HG03095 (cell line): ENCODE results near the gene SIGLEC5.

Experiments
- ATAC-seq: cut with Tn5 transposase; IDR thresholded peaks from one replicate; pipeline ENCODE4 v1.9.1; 2021; ENCODE audit warnings: moderate library complexity; ENCODE audit not compliant: unreplicated experiment

The SIGLEC5 gene

DNA sequence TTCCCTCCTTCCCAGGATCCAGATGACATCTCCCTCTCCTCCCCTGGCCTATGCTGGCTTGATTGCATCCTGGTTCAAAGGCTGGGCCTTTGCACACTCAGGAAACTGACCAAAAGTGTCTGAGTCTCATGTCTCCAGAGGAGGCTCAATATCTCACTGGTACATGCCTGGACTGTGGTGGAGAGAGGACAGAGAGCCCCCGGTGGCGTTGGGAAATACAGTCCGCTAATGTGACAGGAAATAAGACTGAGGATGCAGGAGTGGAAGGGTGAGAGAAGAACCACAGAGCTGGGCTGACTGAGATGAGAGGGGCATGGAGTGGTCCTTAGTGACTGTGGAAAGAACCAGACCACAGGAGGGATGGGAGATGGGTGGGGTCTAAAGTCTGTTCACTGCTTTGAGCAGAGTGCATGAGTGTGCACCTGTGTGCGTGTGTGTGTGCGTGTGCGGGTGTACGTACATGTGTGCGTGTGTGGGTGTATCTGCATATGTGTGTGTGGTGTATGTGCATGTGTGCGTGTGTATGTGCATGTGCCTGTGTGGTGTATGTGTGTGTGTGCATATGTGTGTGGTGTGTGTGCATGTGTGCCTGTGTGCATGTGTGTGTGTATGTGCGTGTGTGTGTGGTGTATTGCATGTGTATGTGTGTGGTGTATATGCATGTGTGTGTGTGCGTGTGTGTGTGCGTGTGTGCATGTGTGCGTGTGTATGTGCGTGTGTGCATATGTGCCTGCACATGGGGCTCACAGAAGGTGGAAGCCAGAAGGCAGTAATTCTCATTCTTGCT, 1.9 kb downstream of the SIGLEC5 start:
- ATAC-seq = no peak

DNA sequence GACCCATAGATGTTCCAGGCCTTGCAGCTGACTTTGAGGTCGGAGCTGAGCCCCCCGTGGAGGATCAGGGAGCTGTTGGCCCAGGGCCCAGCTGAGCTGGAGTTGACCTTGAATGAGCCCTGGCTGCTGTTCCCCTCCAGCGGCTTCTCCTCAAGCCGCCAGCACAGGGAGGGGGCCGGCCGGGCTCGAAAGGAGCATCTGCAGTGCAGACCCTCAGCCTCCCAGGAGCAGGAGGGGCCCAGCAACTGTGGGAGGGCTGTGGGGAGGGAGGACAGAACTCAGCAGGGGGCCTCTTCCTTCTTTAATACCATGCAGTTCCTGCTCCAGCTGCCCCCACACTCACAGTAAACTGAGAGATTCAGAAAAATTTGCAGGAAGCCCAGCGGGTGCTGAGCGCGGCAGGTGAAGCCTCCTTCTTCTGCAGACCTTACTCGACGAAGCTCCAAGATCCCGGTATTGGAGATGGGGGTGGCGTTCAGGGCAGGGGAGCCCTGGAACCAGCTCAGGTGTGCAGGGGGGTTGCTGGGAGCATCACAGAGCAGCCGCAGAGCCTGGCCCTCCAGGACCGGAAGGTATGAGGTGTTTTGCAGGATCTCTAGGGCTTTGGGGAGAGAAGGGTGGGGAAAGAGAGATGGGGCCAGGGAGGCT, 2.6 kb downstream of the SIGLEC5 start:
- ATAC-seq = no peak

DNA sequence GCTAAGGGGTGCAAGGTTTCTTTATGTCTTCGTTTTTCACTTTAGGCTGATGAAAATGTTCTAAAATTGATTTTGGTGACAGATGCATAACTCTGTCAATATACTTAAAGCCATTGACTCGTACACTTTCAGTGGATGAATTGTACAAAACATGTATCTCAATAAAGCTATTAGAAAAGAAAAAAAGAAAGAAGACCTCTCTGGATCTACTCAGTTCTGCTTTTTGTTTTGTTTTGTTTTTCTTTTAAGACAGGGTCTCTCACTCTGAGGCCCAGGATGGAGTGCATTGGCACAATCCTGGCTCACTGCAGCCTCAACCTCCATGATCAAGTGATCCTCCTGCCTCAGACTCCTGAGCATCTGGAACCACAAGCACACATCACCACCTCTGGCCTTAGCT, 3.5 kb downstream of the SIGLEC5 start:
- ATAC-seq = no peak

DNA sequence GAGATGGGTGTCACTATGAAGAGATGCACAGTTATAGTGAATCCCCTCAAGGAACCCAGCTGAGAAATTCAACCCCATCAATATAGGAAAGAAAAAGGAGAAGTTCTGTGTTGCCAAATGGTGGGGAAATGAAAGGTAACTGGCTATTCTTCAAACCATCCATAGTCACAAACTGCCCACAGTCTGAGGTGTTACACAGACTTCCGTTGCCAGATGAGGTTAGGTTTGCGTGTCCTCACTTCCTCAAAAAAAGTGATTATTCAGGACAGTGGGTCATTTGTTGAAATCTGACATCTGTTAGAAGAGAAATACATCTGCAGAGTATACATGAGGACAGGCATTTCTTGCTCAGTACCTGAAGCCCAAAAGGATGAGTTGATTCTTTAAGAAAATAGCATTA, 9.0 kb downstream of the SIGLEC5 start:
- ATAC-seq = no peak

DNA sequence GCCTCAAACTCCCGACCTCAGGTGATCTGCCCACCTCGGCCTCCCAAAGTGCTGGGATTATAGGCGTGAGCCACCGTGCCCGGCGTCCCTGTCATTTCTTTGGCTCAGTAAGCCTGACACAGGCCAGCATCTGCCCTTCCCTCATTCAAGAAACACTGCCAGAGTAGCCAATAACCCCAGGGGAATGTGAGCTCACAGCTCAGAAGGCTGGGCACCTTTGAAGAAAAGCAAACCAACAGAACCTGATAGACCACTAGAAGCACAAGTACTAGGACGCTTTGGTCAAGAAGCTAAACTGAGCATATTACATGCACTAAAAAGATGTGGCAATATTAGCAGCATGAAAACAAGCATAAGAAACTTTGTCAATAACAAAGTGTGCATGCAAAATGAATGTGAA, 14.2 kb downstream of the SIGLEC5 start:
- ATAC-seq = no peak

DNA sequence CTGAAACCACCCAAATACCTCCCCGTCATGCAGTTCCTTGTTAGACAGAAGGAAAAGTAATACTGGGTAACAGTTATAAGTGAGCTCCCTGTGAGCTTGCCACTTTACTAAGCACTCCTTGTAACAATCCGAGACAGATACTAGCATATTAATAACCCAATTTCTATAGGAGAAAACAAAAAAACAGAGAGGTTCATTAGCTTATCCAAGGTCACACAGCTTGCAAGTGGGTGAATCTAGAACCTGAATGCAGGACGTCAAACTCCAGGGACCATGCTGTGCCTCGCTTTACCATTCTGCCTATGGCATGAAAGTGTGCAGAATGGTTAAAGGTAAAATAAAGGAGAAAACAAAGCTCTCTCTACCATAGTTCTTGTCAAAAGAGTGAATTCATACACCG, 15.4 kb downstream of the SIGLEC5 start:
- no peak for ATAC-seq

DNA sequence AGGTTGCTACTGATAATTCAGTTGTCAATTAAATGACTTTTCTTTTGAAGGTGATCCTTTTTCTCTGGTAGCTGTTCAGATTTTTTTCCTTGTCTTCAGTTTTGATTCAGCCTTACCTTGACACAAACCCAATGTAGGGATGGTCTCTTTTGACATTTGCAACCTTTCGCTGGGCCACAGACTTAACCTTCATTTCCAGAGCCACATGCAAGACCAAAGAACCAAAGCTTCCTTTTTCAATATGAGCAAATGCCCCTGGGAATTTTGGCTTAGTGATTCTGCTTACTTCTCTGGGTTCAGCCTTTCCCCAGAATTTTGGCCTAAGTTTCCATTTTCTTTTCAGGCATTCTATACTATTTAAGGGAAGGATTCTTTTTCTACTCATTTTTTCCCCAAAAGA, 19.6 kb downstream of the SIGLEC5 start:
- no peak for ATAC-seq

DNA sequence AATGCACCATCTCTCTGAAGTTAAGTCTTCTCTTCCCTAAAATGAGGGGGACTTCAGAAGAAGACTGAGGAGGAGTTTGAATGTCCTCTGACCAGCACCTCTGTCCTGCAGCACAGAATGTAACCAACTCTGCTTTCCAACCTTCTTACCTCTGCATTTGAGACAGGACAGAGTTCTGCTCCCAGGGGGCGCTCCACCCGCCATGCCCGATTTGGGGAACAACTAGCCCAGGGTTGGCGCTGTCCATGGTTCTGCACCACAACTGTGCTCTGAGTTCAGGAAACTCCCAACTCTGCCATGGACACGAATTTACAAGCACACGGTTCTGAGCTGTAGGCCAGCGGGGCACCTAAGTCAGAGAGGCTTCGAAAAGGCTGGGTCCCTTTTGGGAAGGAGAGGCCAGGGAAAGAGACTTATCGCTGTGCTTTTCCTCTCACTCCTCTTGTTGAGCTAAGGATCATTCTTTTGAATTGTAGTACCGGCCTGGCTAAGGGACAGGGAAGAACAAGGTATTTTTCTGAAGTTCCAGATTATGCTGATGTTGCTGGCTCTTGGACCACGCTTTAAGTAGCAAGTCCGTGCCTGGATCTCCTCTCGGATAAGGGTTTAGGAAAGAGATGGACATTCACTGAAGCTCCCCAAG, 22.2 kb downstream of the SIGLEC5 start:
- no peak for ATAC-seq

DNA sequence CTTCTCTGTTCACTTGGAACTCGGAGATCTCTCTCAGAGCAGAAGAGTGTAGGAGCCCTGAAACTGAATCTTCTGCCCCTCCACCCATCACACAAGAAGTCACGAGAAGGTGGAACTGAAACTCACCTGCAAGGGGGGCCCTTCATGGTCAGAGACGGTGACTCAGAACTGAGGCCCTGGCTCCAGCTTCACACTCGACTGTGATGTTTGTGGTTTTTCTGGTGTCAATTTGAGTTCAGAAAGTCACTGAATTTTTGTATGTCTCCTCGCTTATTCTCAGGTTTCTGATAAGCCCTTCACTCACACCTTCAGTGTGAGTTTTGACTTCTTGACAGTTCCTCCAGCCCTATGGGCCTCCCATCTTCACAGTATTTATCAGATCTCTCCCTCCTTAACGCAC, 23.1 kb downstream of the SIGLEC5 start:
- peak; percentile 85 for ATAC-seq

DNA sequence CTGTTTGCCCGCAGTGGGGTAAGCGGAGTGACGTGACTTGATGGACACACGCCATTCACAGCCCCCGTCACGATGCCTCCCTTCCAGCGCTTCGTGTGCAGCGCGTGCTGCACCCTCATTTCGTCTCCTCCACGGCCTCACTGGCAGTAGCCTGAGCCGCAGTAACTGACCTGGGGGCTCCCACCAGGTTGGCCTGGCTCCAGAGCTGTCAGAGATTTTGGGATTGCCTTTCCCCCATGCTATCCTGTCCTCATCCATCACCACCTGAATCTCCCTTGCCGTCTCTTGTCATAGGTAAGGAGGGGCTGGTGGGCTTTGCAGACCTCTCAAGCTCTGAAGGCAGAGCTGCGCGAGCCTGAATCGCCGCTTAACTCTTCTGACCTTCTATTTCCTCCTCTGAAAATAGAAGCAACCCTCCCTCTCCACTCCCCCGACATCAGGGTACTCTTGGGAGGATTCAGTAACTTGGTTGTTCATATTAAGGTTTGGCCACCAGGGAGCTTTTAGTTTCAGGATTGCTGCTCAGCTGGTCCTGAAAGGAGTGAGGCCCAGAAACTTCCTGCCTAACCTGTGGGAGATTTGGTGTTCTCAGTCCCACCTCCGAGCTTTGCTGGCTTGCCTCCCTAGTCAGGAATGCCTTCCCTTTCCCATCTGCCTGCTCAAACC, 27.9 kb downstream of the SIGLEC5 start:
- ATAC-seq = no peak

DNA sequence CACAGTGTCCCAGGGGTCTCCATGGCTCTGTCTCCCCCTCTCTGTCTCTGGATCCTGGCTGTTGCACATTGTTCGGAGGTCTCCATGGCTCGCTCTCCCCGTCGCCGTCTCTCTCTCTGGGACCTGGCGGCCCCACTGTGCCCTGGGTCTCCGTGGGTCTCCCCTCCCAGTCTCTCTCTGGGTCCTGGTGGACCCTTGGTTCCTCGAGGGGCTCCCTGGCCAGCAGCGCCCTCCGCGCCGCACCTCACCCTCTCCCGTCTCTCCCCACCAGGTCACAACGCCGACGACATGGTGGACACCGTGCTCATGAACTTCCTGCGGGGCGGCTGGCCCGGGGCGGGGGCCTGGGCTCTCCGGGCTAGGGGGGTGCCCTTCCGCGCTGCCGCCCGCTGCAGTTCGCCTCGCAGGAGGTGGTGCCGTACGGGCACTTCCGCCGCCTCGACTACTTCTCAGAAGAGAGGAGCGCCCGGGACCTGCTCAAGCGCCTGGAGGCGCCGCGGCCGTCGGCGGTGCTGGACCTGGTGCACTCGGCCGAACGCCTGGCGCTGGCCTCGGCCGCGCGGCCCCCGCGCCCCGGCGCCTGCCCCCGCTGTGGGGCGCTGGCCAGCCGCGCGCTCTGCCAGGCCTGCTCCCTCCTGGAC, 29.1 kb downstream of the SIGLEC5 start:
- ATAC-seq = no peak

DNA sequence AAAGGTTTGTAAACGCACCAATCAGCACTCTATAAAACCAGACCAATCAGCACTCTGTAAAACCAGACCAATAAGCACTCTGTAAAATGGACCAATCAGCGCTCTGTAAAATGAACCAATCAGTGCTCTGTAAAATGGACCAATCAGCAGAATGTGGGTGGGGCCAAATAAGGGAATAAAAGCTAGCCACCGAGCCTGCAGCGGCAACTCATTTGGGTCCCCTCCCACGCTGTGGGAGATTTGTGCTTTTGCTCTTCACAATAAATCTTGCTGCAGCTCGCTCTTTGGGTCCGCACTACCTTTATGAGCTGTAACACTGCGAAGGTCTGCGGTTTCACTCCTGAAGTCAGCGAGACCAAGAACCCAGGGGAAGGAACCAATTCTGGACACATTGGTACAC, 31.1 kb downstream of the SIGLEC5 start:
- ATAC-seq = no peak

DNA sequence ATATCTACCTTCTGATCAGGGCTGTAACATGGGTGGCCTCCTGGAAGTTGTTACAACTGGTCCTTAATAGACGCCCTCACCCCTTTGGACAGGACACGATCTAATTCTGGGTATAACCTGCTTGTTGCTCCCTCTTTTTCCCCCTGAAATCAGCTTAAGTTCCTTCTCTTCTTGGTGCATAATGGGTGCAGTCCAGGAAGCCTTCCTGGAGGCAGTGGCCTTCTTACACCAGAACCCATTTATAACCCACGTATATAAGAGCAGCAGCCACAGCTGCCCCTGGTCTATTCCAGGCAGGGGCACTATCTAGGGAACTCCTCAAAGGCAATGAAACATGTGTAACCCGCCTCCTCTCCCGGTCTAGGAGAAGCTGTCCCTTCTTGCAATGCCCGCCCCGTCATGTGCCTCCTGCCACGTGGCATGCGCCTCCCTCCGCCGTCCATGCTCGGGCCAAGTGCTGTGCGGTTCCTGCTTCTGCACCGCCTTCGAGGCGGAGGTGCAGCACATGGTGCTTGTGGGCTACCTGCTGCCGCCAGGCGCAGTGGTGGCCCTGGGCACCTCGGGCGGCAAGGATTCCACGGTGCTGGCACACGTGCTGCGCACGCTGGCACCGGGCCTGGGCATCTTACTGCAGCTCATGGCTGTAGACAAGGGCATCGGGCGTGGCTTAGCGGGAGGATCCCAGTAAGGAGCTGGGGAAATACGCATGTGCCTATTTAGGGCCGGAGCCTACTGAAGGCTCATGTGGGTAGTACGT, 31.9 kb downstream of the SIGLEC5 start:
- ATAC-seq = no peak

DNA sequence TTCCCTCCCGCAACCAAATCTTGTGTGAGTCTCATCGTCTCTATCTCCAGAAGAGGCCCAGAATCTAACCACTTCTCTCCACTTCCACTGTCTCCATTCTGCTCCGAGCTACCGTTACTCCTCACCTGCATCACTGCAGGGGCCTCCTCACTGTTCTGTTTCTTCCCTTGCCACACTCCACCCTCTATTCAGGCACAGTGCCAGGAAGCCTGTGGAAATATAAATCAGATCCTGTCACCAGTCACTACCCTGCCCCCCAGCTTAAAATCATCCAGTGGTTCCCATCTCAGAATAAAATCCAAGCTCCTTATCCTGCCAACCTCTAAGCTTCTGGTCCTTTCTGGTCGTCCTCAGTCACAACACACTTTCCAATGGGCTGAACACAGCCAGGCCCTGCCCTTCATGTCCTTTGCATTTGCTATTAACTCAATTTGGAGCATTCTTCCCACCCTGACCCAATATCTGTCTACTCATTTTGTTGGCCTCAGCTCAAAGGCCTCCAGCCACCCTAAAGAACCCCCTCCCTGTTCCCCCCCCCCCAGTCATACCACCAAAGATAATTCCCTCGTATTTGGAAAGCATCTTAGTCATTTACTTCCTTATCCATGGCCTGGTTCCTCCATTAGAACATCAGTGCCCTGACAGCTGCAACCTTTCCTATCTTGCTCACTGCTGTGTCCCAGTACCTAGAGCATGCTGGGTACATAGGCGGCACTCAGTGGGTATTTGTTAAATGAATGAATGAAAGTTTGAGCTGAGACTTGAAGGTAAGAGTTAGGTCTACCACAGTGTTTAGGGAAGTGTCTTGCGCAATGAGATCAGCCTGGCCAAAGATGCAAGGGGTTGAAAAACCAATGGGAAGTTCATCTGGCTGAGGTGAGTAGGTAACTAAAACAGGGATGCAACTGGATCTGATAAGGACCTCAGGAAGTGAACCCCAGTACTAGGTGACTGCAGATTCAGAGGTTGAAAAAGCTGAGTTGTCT, 34.7 kb downstream of the SIGLEC5 start:
- no peak for ATAC-seq

DNA sequence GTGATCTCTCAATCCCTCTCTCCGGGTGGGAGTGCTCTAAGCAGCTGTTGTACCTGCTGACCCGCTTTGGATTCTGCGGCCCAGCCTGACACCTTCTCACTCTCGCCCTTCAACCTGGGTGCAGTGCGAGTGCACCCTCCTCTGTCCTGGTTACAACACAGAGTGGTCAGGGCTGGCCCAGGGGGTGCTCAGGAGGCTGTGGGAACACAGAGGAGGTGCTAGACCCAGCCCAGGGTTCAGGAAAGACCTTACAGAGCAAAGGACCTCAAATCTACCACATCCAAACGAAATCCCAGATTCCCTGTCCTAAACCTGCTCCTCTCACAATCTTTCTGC, 35.5 kb downstream of the SIGLEC5 start:
- ATAC-seq = no peak

DNA sequence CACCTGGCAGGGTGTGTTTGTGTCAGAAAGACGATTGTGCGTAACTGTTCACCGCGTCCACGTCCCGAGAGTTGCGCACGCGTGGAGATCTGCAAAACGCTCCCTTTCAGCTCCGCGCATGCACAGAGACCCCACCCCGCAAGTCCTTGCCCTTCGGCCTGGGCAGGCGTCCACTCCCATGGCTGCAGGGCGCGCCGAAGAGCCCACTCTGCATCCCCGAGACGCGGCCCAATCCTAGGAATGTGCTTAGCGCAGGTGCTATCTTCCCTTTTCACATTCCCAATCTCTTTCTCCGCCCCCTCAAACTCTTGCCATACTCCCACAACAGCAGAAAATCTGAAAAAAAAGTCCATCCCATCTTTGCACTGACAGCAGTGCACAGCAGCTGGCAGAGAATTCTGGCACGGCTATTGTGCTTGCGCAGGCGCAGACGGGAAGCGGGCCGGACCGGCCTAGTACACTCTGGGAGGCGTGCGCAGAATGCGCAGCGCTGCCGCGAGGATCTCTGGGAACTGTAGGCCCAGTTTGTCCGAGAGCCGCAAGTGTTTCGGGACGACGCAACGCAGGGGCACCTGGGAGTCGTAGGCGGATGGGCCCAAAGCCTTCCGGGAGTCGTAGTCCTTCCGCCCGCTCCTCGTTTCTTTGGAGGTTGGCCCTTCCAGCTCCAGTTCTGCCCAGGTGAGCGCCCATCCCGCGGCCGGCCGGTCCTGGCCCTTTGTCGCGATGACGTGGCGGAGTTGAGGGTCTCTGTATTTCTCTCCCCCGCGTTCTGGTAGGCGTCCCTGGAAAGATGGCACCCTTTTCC, 36.0 kb downstream of the SIGLEC5 start:
- ATAC-seq = peak; percentile 92

DNA sequence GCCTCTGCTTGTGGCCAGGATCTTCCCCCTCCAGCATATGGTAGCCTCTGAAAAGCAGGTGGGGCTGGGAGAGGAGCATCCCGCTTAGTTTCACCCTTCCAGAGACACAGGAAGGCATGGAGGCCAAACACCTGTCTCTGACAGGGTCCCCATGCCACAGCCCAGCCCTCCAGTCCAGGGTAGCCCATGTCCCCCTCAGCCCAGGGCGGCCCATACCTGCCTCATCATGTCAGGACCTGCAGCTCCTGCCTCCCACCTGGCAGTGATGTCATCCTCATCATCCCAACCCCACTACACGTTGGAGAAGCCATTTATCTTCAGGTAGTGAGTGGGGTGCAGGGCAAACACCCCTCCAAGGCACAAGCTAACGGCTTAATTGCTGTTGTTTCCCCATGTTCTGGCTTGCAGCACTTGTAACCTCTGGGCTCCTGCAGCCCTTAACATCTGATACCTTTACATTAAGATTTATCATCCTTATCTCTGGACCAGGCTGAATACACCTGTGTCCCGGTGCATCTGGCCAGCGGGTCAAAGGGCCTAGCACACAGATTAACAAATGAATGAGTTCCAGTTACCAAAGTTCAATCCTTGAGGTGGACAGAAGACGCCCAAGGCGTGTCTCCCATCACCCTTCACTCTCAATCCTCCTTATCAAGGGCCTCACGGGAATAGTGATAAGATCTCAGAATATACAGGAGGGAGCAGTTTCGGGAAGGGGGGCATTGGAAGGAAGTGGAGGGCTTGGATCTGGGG, 36.9 kb downstream of the SIGLEC5 start:
- ATAC-seq = no peak

DNA sequence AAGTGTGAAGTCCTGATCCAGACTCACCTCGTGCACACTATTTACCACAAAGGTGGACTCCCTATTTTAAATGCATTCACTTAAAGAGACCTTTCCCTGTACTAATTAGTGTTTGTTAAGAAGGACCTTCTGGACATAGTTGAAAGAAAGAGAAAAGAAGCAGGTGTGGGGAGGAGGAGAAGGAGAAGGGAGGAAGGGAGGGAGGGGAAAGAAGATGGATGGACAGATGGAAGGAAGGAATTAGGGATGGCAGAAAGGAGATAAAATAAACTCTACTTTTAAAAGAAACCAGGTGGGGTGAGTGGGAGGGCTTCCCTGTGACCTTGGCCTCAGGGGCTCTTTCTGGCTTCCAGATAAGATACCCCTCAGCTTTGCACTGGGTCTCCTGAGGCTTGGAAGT, 37.7 kb downstream of the SIGLEC5 start:
- ATAC-seq = no peak
